SU-DHL-6 (cell line): ENCODE data around the gene NRP1.

Source experiments
- CTCF ChIP-seq: fragments of 200-600 bp; sonication (generic); IDR thresholded peaks from one replicate; pipeline ENCODE4 v1.5.1; 2017; ENCODE audit warnings: antibody characterized with exemption, mild to moderate bottlenecking, low read length, moderate library complexity; ENCODE audit not compliant: insufficient read depth, poor library complexity, severe bottlenecking
- EZH2phosphoT487 ChIP-seq: fragments of 200-600 bp; sonication (generic), shearing (Covaris generic); conservative IDR thresholded peaks from 2 replicates; pipeline ENCODE4 v1.6.1; 2018; ENCODE audit warnings: mild to moderate bottlenecking, antibody characterized with exemption, low read length, moderate library complexity, mixed read lengths

DNA sequence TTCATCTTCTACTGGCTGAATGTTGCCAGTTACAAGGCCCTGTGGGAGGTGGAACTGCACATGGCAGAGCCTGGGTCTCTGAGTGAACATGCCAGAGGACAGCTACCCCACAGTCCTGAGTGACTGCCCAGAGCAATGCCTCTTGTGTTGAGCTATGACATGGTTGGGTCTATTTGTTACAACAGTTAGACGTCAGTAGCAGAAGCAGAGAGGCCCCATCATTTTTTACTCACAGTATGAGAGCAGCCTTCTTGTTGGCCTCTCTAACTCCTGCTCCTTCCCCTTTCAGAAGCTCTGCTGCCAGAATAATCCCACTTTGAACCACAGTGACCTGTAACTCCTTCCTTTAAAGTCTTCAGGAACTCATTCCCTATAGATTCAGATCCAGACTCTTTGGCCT, 30.8 kb upstream of the NRP1 start:
- TF ChIP-seq CTCF (no peak), EZH2phosphoT487 (no peak)
